Sigmoid colon (tissue), 7 donors: ENCODE results near the gene FBXO42. TPM values are rescaled to one million over a fixed set of nuclear protein-coding genes. Genes with fewer than 3 reads are reported as not detected.

Experiments
- DNase-seq: peaks from one replicate; pipeline ENCODE4 v3.0.0-alpha.2; 2019
- H3K27ac ChIP-seq, 4 donors: fragments of 200-600 bp; sonication (generic); one replicate each; pipeline ENCODE4 v1.5.1; 2016 to 2019; ENCODE audit warnings: mild to moderate bottlenecking in 1 of 4
- H3K27me3 ChIP-seq, 3 donors: fragments of 200-600 bp; sonication (generic); one replicate each; pipeline ENCODE4 v1.5.1; 2019; ENCODE audit warnings: mild to moderate bottlenecking in 1 of 3
- H3K36me3 ChIP-seq, 4 donors: fragments of 200-600 bp; sonication (generic); one replicate each; pipeline ENCODE4 v1.5.1; 2016 to 2019
- H3K4me1 ChIP-seq, 4 donors: fragments of 200-600 bp; sonication (generic); one replicate each; pipeline ENCODE4 v1.5.1; 2017 to 2019
- H3K4me3 ChIP-seq, 4 donors: fragments of 200-600 bp; sonication (generic); one replicate each; pipeline ENCODE4 v1.5.1; 2017 to 2019; ENCODE audit warnings: mild to moderate bottlenecking in 2 of 4, moderate library complexity in 1 of 4
- H3K9me3 ChIP-seq, 4 donors: fragments of 200-600 bp in 3 of 4; sonication (generic) in 3 of 4; one replicate each; pipeline versions ENCODE4 v1.5.1 to v1.6.1; 2013 to 2019
- CTCF ChIP-seq, 4 experiments: fragments of 450-650 bp in 3 of 4; fragments of 200-600 bp in 1 of 4; IDR thresholded peaks; one replicate each; pipeline ENCODE4 v1.5.1; 2016 to 2019; ENCODE audit warnings: antibody characterized with exemption in 4 of 4, mild to moderate bottlenecking in 3 of 4, moderate library complexity in 2 of 4
- EP300 ChIP-seq, 4 donors: sonication (generic); formaldehyde crosslinking; IDR thresholded peaks; one replicate each; pipeline ENCODE4 v1.6.1; 2017; ENCODE audit warnings: antibody characterized with exemption in 4 of 4
- POLR2A ChIP-seq, 2 donors: fragments of 450-650 bp; IDR thresholded peaks; one replicate each; pipeline ENCODE4 v1.6.1; 2016; ENCODE audit warnings: antibody characterized with exemption in 2 of 2, mild to moderate bottlenecking in 2 of 2, moderate library complexity in 2 of 2
- POLR2AphosphoS5 ChIP-seq, 4 donors: sonication (generic); formaldehyde crosslinking; IDR thresholded peaks; one replicate each; pipeline ENCODE4 v1.6.1; 2017; ENCODE audit warnings: antibody characterized with exemption in 4 of 4
- WGBS, 2 donors: extraction: QIAGEN DNeasy Blood & Tissue Kit; methylation state at CpG; one replicate each; pipeline ENCODE4 v1.1.7; 2013; 5-methylcytosine and 5-hydroxymethylcytosine counted together
- intact Hi-C: fragments of 100-400 bp; cut with DNase I; formaldehyde crosslinking; loops from one replicate; pipeline ENCODE4 v1.15.1; 2023
- polyA plus RNA-seq, 3 donors: library from polyadenylated mRNA; stranded (reverse); fragments of 200-250 nt; gene quantifications; one replicate each; pipeline ENCODE4 v1.2.3, GENCODE V29; 2013
- total RNA-seq, 4 donors: library from RNA; depleted of rRNA; stranded (reverse); fragments of >200 nt; gene quantifications; one replicate each; pipeline ENCODE4 v1.1.0, GENCODE V29; 2016
- donor health status: healthy with polysubstance abuse.
- donor health status: Bipolar disorder and iron deficiency.
- donor health status: healthy.

The FBXO42 gene
- total and polyA plus RNA-seq, 7 donors = 8.8 to 29.6 (median 16.6) TPM

GRCh38 chr1:16380868-16381267, 28.6 kb upstream of the FBXO42 start:
- WGBS, 2 donors = 85% methylated on average over 4 of the region's 4 CpGs

GRCh38 chr1:16378443-16378842, 26.2 kb upstream of the FBXO42 start:
- Histone ChIP-seq H3K4me3 (no peak overlapping the region), H3K4me1 (peaks cover 0 to 64% (median 53%) of the 10 kb centered on the region in 4 donors), H3K36me3 (no peaks in the 10 kb centered on the region), H3K9me3 (no peaks in the 10 kb centered on the region), H3K27me3 (no peaks in the 10 kb centered on the region), H3K27ac (peak overlapping the region; percentile 10 to 74 (median 51))
- no peak for TF ChIP-seq POLR2A (IDR thresholded peaks at IDR 0.05)
- TF ChIP-seq POLR2AphosphoS5 (IDR thresholded peaks at IDR 0.05) = no peak
- no peak for TF ChIP-seq CTCF (IDR thresholded peaks at IDR 0.05)
- TF ChIP-seq EP300 (IDR thresholded peaks at IDR 0.05) = no peak
- intact Hi-C loops = no loop called here
- WGBS, 2 donors = 71 to 82% methylated on average over 7 of the region's 7 CpGs
- DNase-seq = no peak

More at GRCh38 chr1:16380868-16381267, 28.6 kb upstream of the FBXO42 start:
- Histone ChIP-seq H3K36me3 (no peaks in the 10 kb centered on the region), H3K4me3 (no peak overlapping the region), H3K27me3 (no peaks in the 10 kb centered on the region), H3K9me3 (no peaks in the 10 kb centered on the region), H3K27ac (no peak overlapping the region), H3K4me1 (peaks cover 0 to 61% (median 49%) of the 10 kb centered on the region in 4 donors)
- TF ChIP-seq CTCF (IDR thresholded peaks at IDR 0.05) = no peak
- intact Hi-C loops = no loop called here
- DNase-seq = no peak

DNA sequence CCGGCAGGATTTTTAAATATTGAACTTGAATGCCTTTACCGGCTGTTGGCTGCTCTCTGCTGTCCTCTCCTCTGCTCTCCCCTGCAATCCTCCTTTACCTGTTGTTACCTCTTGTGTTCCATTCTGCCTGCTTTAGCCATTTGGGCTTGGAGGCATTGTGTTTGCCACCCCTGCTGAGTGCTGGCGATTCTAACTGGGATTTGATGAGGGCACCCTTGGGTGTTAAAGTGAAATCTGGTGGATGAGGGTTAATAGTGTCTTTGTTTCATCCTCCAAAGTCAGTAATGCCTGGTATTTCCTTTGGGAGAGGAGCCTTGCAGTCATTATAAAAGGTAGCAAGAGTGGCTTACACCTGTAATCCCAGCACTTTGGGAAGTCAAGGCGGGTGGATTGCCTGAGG, 24.7 kb upstream of the FBXO42 start:
- H3K27me3 ChIP-seq = no peaks in the 10 kb centered on the region
- no peak overlapping the region for H3K4me3 ChIP-seq
- peak overlapping the region in 3 of 4 donors; percentile 37 to 74 (median 65) for H3K27ac ChIP-seq
- no peaks in the 10 kb centered on the region for H3K9me3 ChIP-seq
- no peak for TF ChIP-seq POLR2AphosphoS5 (IDR thresholded peaks at IDR 0.05)
- TF ChIP-seq EP300 (IDR thresholded peaks at IDR 0.05) = no peak
- TF ChIP-seq POLR2A (IDR thresholded peaks at IDR 0.05) = no peak
- no peak for TF ChIP-seq CTCF (IDR thresholded peaks at IDR 0.05)
- peaks cover 0 to 75% (median 67%) of the 10 kb centered on the region in 4 donors for H3K4me1 ChIP-seq
- intact Hi-C loops = no loop called here
- WGBS, 2 donors = 86 to 89% methylated on average over 4 of the region's 4 CpGs
- DNase-seq = no peak
- H3K36me3 ChIP-seq = no peaks in the 10 kb centered on the region

- Histone ChIP-seq H3K9me3 (no peaks in the 10 kb centered on the region), H3K4me1 (peaks cover 0 to 84% (median 77%) of the 10 kb centered on the region in 4 donors), H3K27me3 (no peaks in the 10 kb centered on the region), H3K36me3 (no peaks in the 10 kb centered on the region), H3K27ac (peak overlapping the region; percentile 50 to 74 (median 67)), H3K4me3 (peak overlapping the region in 3 of 4 donors; percentile 4 to 22 (median 18))
- no peak for TF ChIP-seq CTCF (IDR thresholded peaks at IDR 0.05)
- no peak for TF ChIP-seq POLR2AphosphoS5 (IDR thresholded peaks at IDR 0.05)
- no peak for TF ChIP-seq EP300 (IDR thresholded peaks at IDR 0.05)
- no peak for TF ChIP-seq POLR2A (IDR thresholded peaks at IDR 0.05)
- 67 to 78% methylated on average over 15 of the region's 15 CpGs for WGBS, 2 donors
- intact Hi-C loops = no loop called here
- DNase-seq = no peak
Measured at GRCh38 chr1:16375521-16376340, 23.5 kb upstream of the FBXO42 start.
